Middle frontal gyrus (tissue), 1 donor: ENCODE measurements around the gene CTNNBL1.

Experiments
- DNase-seq: peaks from one replicate; pipeline ENCODE4 v3.0.0-alpha.2; 2015; ENCODE audit warnings: low spot score; ENCODE audit errors: extremely low spot score

CTNNBL1 gene

DNA sequence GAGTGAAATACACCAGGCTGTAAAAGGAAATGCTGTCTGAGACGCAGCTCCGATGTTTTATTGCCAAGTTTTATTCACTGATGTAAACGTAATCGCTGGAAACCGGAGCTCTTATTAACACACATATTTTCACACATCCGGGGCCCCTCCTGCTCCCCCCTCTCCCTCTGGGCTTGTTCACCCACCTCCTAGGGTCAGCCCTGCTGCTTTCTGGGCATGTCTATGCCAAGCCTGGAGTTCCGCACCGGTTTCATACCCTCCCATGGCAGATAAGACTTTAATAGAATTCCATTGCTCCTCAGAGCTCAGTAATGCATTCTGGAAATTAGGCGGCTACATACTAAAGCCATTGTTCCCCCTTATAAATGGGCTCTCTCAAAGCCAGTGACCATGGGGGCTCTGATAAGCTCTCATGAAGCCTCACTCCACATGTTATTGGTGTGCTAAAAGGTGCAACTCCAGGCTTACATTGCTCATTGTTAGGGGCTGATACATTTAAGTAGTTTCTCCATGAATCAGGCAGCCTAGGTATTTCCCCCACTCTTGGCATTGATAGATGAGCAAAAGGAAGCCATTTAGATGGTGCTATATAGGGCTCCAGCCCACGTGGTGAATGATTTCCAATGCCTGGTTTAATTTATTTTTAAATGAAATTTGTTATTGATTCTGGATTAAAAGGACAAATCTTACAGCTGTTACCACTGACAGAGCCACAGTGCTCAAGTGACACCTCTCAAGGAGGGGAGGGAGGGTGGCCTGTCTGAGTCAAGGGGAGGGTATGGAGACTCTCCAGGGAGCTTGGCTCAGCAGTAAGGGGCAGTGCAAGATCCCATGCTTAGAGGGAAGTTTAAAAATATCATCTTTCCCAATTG lies 204.6 kb downstream of the CTNNBL1 start:
- no peak for DNase-seq

- no peak for DNase-seq
These were observed 205.5 kb downstream of the CTNNBL1 start for GRCh38 chr20:37899105-37900045.

GRCh38 chr20:37901240-37901639 lies 207.4 kb downstream of the CTNNBL1 start:
- no peak for DNase-seq

- no peak for DNase-seq
These were observed 208.0 kb downstream of the CTNNBL1 start for GRCh38 chr20:37901654-37902503.

DNA sequence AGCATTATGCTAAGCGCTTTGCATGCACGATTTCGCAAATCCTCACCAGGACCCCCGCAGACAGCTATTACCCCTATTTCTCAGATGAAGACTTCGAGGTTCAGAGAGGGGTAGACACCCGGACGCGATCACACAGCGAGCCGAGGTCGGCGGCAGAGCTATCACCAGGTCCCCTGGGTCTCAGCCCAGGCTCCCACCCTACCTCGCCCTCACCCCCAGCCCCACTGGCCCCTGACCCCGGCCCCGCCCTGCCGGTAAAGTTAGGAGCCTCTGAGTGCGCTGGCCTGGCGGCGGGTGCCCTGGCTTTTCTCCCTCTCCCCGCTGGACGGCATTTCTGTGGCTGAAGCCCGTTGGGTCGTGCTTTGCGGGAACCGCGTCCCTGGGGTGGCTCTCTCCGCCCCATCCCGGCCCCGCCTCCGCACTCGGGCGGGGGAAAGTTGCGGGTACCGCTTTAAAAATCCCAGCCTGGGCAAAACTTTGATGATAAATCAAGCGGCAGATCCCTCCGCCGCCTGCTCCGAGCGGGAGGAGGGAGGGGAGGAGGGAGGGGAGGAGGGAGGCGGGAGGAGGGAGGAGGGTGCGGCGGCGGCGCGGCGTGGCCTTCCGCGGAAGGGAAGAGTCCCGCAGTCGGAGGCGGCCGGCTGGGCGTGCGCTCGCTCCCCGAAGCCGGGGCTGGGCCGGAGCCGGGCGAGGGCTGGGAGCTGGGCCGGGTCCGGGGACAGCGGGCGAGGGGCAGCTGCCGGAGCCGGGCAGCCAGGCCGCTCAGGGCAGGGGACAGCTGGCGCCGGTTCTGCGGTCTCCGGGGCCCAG lies 208.9 kb downstream of the CTNNBL1 start, which contains the start of gene VSTM2L:
VSTM2L (plus strand) TSS at position 624 of the 810 bp plus-strand sequence. CDS start 224 bp downstream, outside the sequence.
- DNase-seq = no peak

GRCh38 chr20:37903317-37904007 lies 209.6 kb downstream of the CTNNBL1 start:
- no peak for DNase-seq

DNA sequence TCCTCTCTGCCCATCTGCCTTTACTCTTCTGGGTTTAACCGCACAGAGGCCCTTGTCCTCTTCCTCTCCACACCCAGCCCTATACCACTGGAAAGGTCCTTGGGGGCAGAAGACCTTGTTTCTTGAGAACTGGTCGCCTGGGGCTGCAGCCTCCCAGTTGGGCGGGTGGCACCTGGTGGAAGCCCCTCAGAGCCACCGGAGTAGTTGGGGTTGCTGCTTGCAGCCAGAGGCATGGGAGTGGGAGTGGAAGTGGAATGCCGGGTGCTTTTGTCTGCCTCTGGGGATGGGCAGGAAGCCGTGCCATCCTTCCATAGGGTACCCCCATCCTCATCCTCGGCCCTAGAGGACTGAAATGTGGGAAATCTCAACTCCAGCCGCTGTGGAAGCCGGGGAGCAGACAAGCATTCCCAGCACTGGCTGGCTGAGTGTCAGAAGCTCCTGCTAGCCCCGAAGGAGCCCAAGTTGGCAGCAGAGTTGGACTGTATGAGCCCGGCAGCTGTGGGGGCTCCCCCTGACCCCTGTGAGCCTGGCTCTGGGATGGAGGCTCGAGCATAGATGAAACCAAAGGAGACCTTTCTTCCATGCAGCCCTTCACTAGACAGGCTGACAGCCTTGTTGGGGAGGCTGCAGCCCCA lies 210.3 kb downstream of the CTNNBL1 start:
- no peak for DNase-seq

GRCh38 chr20:37904845-37905373 lies 211.1 kb downstream of the CTNNBL1 start:
- no peak for DNase-seq

- DNase-seq = no peak
These were observed 212.1 kb downstream of the CTNNBL1 start for GRCh38 chr20:37905671-37906613.

DNA sequence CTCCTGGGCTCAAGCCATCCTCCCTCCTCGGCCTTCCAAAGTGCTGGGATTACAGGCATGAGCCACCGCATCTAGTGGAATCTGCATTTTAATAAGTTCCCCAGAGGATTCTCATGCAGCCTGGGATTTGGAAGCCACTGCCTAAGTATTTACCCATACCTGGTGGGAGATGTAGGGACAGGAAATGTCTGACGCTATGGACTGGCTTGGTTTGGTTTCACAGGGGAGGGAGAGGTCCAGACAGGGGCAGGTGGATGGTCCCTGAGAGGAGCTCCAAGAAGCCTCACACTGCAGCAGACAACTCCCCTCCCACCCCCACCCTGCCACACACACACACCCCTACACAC lies 213.5 kb downstream of the CTNNBL1 start:
- DNase-seq = no peak

DNA sequence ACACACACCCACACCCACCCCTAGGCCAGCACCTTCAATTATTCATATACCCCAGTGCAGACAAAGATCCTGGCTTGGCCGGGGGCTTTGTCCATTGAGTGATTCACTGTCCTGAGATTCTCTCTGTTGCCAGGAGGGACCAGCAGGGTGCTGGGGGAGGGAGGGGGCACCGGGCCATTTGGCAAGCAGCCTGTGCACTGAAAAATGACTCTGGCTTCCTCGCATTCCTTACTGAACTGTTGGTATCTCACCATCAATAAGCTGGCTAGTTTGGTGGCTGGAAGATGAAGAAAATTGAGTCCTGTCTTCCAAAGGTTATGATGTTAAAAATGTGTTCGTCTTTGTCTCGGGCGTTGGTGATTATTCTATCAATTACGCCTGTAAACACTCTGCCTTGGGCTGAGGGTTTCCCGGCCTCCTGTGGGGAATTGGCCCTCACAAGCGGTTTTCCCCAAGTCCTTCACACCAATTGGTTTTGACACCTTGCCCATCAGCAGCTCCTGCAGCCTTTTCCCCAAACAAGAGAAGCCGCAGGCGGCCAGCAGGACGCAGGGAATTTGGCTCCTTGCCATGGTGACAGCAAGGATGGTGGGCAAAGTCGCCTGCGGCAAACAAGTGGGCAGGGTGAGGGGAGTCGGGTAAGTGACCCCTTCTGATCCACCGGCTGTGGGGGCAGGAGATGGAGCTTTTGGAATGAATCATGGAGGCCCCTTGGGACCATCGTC lies 214.0 kb downstream of the CTNNBL1 start:
- DNase-seq = no peak

DNA sequence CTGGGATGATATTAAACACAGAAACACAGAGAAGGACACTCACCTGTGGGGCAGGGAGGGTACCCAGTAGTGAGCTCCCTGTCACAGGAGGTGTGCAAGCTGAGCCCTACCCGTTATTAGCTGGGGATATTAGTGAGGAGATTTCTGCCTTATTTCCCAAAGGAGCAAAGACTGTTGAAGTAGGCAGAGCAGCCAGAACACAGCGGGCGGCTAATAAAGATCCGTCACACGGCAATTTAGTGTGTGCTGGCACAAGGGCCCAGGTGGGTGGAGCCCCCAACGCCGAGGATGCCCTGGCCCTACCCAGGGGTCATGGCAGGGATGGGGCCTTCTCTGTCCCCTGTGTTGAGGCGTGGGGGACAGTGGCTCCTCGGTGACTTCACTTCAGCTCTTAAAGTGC lies 217.4 kb downstream of the CTNNBL1 start:
- DNase-seq = no peak

DNA sequence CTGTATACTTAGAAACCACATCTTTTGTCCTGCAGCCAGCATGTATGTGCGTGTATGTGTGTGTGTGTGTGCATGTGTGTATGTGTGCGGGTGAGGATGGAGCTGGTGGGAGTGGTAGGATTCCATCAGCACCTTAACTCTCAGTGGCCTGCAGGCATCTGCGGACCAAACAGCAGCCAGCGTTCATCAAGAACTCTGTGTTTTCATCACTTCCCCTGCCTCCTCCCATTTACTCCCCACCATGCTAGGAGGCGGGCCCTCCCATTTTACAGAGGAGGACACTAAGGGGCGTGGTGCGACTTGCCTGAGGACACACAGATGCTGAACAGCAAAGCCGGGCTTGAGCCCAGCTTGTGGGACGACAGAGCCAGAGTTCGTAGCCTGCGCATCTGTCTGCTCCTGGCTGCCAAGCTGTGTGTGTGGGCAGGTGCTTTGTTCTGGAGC lies 218.0 kb downstream of the CTNNBL1 start:
- no peak for DNase-seq

DNA sequence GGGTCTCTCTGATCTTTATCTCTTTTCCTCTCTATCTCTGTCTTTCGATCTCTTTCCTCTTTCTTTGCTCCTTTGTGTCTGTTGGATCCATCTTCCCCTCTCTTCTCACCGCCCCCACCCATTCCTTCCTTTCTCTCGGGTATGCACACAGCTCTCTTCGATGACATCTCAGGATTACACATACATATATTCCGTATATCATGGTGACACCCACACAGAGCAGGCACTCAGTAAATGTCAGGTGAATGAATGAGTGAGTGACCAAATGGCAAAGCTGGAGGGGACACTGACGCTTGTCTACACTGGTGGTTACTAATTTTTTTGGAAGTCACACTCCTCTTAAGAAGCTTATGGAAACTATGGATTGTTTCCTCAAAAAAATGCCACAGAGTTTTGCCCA lies 219.0 kb downstream of the CTNNBL1 start:
- DNase-seq = no peak

DNA sequence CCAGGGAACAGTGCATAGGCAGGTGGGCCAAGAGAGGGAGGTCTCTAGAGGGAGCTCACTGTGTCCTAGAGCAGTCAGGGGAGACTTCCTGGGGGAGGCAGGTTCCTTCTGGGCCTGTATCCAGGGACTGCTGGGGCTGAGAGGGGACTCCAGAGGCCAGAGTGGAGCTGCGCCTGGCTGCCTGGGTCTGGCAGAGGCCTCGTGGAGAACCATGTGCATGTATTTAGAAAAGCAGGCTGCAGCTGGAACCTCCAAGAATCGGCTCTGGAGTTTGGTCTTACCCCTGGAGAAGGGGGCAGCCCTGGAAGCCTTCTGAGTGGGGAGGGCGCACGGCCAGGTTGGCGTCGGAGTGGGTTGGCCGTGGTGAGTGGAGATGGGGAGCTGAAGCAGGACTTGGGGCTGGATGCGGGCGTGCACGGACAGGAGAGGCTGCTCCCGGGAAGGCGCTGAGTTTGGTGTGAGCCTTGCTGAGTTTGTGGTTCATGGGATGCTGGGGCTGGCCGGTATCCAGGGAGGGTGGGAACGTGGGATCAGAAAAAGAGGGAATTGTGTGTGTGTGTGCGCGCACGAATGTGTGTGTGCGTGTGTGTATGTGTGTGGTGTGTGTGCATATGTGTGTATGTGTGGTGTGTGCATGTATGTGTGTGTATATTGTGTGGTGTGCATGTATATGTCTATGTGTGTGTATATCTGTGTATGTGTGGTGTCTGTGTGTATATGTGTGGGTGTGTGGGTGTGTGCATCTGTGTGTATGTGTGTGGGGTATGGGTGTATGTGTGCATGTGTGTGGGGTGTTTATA lies 219.9 kb downstream of the CTNNBL1 start:
- no peak for DNase-seq

GRCh38 chr20:37914367-37914671 lies 220.5 kb downstream of the CTNNBL1 start:
- no peak for DNase-seq
